ENCODE results near the gene ACTG2.

DNA sequence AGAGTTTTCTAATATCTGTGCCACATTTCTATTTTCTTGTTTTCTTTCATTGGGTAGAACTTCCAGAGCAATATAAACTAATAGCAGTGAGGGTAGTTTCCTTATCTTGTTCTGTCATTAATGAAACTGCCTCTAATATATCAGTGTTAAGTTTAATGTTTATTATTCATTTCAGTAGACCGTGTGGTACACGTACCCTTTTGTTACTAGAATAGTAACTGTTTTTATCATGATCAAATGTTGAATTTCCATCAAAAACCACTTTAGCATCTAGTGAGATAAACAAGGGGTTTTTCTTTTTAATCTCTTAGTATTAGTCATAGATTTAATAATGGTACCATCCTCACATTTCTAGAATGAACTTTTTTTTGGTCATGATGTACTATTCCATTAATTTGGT is 49.9 kb downstream of the ACTG2 start:
- TF ChIP-seq, protein P1, sequence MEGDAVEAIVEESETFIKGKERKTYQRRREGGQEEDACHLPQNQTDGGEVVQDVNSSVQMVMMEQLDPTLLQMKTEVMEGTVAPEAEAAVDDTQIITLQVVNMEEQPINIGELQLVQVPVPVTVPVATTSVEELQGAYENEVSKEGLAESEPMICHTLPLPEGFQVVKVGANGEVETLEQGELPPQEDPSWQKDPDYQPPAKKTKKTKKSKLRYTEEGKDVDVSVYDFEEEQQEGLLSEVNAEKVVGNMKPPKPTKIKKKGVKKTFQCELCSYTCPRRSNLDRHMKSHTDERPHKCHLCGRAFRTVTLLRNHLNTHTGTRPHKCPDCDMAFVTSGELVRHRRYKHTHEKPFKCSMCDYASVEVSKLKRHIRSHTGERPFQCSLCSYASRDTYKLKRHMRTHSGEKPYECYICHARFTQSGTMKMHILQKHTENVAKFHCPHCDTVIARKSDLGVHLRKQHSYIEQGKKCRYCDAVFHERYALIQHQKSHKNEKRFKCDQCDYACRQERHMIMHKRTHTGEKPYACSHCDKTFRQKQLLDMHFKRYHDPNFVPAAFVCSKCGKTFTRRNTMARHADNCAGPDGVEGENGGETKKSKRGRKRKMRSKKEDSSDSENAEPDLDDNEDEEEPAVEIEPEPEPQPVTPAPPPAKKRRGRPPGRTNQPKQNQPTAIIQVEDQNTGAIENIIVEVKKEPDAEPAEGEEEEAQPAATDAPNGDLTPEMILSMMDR (IDR thresholded peaks at IDR 0.05 in 4 of 5, conservative IDR thresholded peaks at IDR 0.05 in 1 of 5) = no peak
- no peak for TF ChIP-seq POLR2A (IDR thresholded peaks at IDR 0.05)

All from gastrocnemius medialis (tissue), 4 donors.